Epithelial cell of proximal tubule (primary cell): ENCODE measurements around the gene CCDC40. TPM values are rescaled to one million over a fixed set of nuclear protein-coding genes. Genes with fewer than 3 reads are reported as not detected.
A peak's percentile ranks its signal among the peaks of the same experiment; 100 is the strongest.
"Not testable (repeated sequence)": the region's sequence is repeated elsewhere in the genome, so short reads cannot be mapped to it uniquely, and the experiment has no call there.

Experiments used
- DNase-seq: peaks from one replicate; pipeline ENCODE4 v3.0.0-alpha.2; 2011; ENCODE audit warnings: low read depth
- H3K4me3 ChIP-seq: 2 replicates; pipeline ENCODE4 v1.5.1; 2011; ENCODE audit warnings: low read depth, mild to moderate bottlenecking, low read length
- CTCF ChIP-seq: conservative IDR thresholded peaks from 2 replicates; pipeline ENCODE4 v1.5.1; 2012; ENCODE audit warnings: low read depth, mild to moderate bottlenecking, low read length
- total RNA-seq: library from RNA; depleted of rRNA; stranded (reverse); fragments of >200 nt; gene quantifications from 2 replicates; pipeline ENCODE4 v1.2.3, GENCODE V29; 2015

Gene CCDC40
- total RNA-seq, 1 donor from 2014 or later, result 2.2 TPM

GRCh38 chr17:80035687-80035936, 830 bp upstream of the CCDC40 start, which contains the start of gene TBC1D16:
Gene TBC1D16, minus strand, starts transcription at chr17:80035872. Its CDS starts 22,325 bp downstream, at chr17:80013547.
- peak within 1 kb of the TSS; percentile 94 for H3K4me3 ChIP-seq
- TF ChIP-seq CTCF, result no peak
- DNase-seq, result no peak

- H3K4me3 ChIP-seq, result peak overlapping the region; percentile 94
- DNase-seq, result no peak
- no peak for TF ChIP-seq CTCF
Measured at GRCh38 chr17:80036715-80037477, 454 bp downstream of the CCDC40 start.

GRCh38 chr17:80043963-80044362, 7.5 kb downstream of the CCDC40 start:
- no peak for TF ChIP-seq CTCF
- H3K4me3 ChIP-seq, result no peak overlapping the region
- no peak for DNase-seq

GRCh38 chr17:80045703-80046102, 9.3 kb downstream of the CCDC40 start:
- DNase-seq, result no peak
- no peak overlapping the region for H3K4me3 ChIP-seq
- TF ChIP-seq CTCF, result no peak

GRCh38 chr17:80046709-80047108, 10.3 kb downstream of the CCDC40 start:
- DNase-seq, H3K4me3 ChIP-seq: not testable (repeated sequence)

GRCh38 chr17:80047176-80047575, 10.7 kb downstream of the CCDC40 start:
- DNase-seq, result no peak
- TF ChIP-seq CTCF, result no peak
- H3K4me3 ChIP-seq, result no peak overlapping the region

GRCh38 chr17:80049986-80050385, 13.5 kb downstream of the CCDC40 start:
- H3K4me3 ChIP-seq, result no peak overlapping the region
- no peak for TF ChIP-seq CTCF
- DNase-seq, result no peak
